Measurements from ENCODE around the gene EPB41L5.

The EPB41L5 gene

DNA sequence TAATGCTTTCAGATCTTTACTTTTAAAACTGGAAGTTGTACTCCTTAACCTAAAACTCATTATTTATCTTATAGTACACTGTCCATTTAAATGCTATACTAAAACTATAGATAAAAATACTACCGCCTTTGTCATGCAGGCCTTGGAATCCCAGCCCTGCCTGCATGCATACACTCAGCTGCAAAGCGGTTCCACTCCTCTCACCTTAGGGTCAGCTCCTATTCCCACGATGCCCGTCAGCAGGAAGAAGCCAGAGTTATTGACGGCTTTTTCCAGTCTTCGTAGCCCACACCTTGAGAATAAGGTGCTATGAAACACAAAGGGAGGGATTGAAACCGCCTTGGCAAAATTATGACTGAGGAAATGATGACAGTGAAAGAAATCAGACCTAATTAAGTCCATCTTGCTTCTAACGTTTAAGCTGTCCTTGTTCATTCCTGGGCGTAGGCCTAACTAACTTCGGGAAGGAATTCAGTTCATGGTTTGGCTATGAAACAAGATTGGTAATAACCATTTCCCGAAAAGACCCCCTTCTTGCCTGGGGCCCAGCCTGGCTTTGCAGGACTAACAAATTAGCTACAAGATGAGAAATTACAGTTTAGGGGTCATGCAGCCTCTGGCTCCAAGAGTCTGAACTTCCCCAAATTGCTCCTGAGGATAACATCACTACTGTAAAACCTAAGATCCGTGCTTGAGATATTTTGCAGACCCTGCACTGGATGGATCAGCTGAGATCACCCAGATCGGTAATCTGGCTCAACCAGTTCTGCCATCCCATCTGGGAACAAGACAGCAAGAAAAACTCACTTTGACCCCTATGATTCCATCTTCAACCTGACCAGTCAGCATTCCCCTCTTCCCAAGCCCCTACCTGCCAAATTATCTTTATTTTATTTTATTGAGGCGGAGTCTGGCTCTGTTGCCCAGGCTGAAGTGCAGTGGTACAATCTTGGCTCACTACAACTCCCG, 17.1 kb downstream of the EPB41L5 start:
- H3K27me3 ChIP-seq (replicated peaks; ENCODE audit: insufficient read depth, low read length), result no peaks in the 10 kb centered on the region
- H3F3A ChIP-seq (ENCODE audit: insufficient read depth, low read length), result no peaks in the 10 kb centered on the region
- H3K4me3 ChIP-seq (ENCODE audit: low read length), result no peak overlapping the region
- H3K27ac ChIP-seq (ENCODE audit: low read length), result no peak overlapping the region
- H2AFZ ChIP-seq (ENCODE audit: low read length), result no peak overlapping the region
- DNase-seq, result no peak
- H4K20me1 ChIP-seq (ENCODE audit: insufficient read depth, low read length), result no peaks in the 10 kb centered on the region
- no peaks in the 10 kb centered on the region for H3K79me2 ChIP-seq (ENCODE audit: low read length)
- H3K4me2 ChIP-seq (ENCODE audit: low read depth, low read length), result no peak overlapping the region
- no peaks in the 10 kb centered on the region for H3K4me1 ChIP-seq (ENCODE audit: low read length)
- no peaks in the 10 kb centered on the region for H3K36me3 ChIP-seq (replicated peaks; ENCODE audit: insufficient read depth, low read length)
- H3K9me3 ChIP-seq (replicated peaks; ENCODE audit: insufficient read depth, low read length), result no peaks in the 10 kb centered on the region
- H3K9me2 ChIP-seq (replicated peaks; ENCODE audit: insufficient read depth, low read length), result no peaks in the 10 kb centered on the region
- no peak overlapping the region for H3K9ac ChIP-seq (ENCODE audit: low read length)
- TF ChIP-seq EZH2phosphoT487 (IDR thresholded peaks at IDR 0.05; ENCODE audit: low read length), result no peak
- TF ChIP-seq, protein P1, sequence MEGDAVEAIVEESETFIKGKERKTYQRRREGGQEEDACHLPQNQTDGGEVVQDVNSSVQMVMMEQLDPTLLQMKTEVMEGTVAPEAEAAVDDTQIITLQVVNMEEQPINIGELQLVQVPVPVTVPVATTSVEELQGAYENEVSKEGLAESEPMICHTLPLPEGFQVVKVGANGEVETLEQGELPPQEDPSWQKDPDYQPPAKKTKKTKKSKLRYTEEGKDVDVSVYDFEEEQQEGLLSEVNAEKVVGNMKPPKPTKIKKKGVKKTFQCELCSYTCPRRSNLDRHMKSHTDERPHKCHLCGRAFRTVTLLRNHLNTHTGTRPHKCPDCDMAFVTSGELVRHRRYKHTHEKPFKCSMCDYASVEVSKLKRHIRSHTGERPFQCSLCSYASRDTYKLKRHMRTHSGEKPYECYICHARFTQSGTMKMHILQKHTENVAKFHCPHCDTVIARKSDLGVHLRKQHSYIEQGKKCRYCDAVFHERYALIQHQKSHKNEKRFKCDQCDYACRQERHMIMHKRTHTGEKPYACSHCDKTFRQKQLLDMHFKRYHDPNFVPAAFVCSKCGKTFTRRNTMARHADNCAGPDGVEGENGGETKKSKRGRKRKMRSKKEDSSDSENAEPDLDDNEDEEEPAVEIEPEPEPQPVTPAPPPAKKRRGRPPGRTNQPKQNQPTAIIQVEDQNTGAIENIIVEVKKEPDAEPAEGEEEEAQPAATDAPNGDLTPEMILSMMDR (IDR thresholded peaks at IDR 0.05; ENCODE audit: low read length), result no peak
- no peak for TF ChIP-seq EZH2 (optimal IDR thresholded peaks at IDR 0.05; ENCODE audit: low read depth, low read length)

DNA sequence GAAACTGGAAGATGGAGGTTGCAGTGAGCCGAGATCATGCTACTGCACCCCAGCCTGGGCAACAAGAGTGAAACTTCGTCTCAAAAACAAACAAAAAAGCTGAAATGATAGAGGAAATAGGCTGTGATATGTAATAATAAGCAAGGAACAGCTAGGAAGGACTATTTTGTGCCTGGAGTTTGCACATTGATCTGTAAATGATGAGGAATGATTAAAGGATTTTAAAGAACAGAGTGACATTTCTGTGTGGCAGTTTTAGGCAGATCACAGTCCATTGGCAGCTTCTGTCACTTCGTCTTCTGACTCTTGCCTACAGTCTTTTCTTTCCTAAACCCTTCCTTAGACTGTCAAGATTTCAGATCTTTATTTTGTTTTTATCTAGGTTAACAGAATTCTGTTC, 19.4 kb downstream of the EPB41L5 start:
- H3K9me3 ChIP-seq (replicated peaks; ENCODE audit: insufficient read depth, low read length), result no peaks in the 10 kb centered on the region
- no peaks in the 10 kb centered on the region for H3K27me3 ChIP-seq (replicated peaks; ENCODE audit: insufficient read depth, low read length)
- no peak overlapping the region for H3K9ac ChIP-seq (ENCODE audit: low read length)
- no peaks in the 10 kb centered on the region for H3F3A ChIP-seq (ENCODE audit: insufficient read depth, low read length)
- H2AFZ ChIP-seq (ENCODE audit: low read length), result no peak overlapping the region
- DNase-seq, result no peak
- H3K4me3 ChIP-seq (ENCODE audit: low read length), result no peak overlapping the region
- no peaks in the 10 kb centered on the region for H3K4me1 ChIP-seq (ENCODE audit: low read length)
- H3K36me3 ChIP-seq (replicated peaks; ENCODE audit: insufficient read depth, low read length), result no peaks in the 10 kb centered on the region
- TF ChIP-seq, protein P1 (IDR thresholded peaks at IDR 0.05; ENCODE audit: low read length), result no peak
- no peak for TF ChIP-seq EZH2phosphoT487 (IDR thresholded peaks at IDR 0.05; ENCODE audit: low read length)
- TF ChIP-seq EZH2 (optimal IDR thresholded peaks at IDR 0.05; ENCODE audit: low read depth, low read length), result no peak
- no peak overlapping the region for H3K27ac ChIP-seq (ENCODE audit: low read length)
- H3K79me2 ChIP-seq (ENCODE audit: low read length), result no peaks in the 10 kb centered on the region
- no peaks in the 10 kb centered on the region for H4K20me1 ChIP-seq (ENCODE audit: insufficient read depth, low read length)
- H3K9me2 ChIP-seq (replicated peaks; ENCODE audit: insufficient read depth, low read length), result no peaks in the 10 kb centered on the region
- no peak overlapping the region for H3K4me2 ChIP-seq (ENCODE audit: low read depth, low read length)

DNA sequence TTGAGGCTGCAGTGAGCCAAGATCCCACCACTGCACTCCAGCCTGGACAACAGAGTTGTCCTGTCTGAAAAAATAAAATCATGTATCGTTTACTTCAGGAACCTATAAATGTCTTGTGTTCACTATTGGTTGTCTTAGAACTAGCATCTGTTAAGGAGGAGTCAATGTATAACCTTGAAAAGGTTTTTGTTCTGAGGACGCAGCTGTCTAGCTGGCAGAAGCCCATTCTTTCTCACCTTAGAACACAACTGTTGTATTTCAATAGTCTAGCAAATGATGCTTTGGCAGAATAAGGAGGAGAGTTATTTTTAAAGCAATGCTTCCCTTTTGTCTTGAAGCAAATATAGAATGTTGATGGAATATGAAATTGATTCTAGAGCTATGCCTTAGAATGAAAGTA, 21.1 kb downstream of the EPB41L5 start:
- Histone ChIP-seq H3K4me2 (ENCODE audit: low read depth, low read length) (no peak overlapping the region), H3K4me1 (ENCODE audit: low read length) (no peaks in the 10 kb centered on the region), H4K20me1 (ENCODE audit: insufficient read depth, low read length) (no peaks in the 10 kb centered on the region), H3K4me3 (ENCODE audit: low read length) (no peak overlapping the region), H3K9ac (ENCODE audit: low read length) (no peak overlapping the region), H3K36me3 (replicated peaks; ENCODE audit: insufficient read depth, low read length) (no peaks in the 10 kb centered on the region), H3K79me2 (ENCODE audit: low read length) (no peaks in the 10 kb centered on the region), H3K27ac (ENCODE audit: low read length) (no peak overlapping the region), H3K9me2 (replicated peaks; ENCODE audit: insufficient read depth, low read length) (no peaks in the 10 kb centered on the region), H3K27me3 (replicated peaks; ENCODE audit: insufficient read depth, low read length) (no peaks in the 10 kb centered on the region), H3K9me3 (replicated peaks; ENCODE audit: insufficient read depth, low read length) (no peaks in the 10 kb centered on the region), H2AFZ (ENCODE audit: low read length) (no peak overlapping the region), H3F3A (ENCODE audit: insufficient read depth, low read length) (no peaks in the 10 kb centered on the region)
- no peak for DNase-seq
- TF ChIP-seq EZH2 (optimal IDR thresholded peaks at IDR 0.05; ENCODE audit: low read depth, low read length) (no peak), EZH2phosphoT487 (IDR thresholded peaks at IDR 0.05; ENCODE audit: low read length) (no peak)
- TF ChIP-seq, protein P1 (IDR thresholded peaks at IDR 0.05; ENCODE audit: low read length), result no peak
